Suprapubic skin (tissue), 4 donors: Measurements from ENCODE around the gene MAPRE3. TPM values are rescaled to one million over a fixed set of nuclear protein-coding genes. Genes with fewer than 3 reads are reported as not detected.
A peak's percentile ranks its signal among the peaks of the same experiment; 100 is the strongest.

Experiments
- DNase-seq, 2 donors: peaks; one replicate each; pipeline ENCODE4 v3.0.0-alpha.2; 2019; ENCODE audit warnings: low spot score in 2 of 2
- H3K27ac ChIP-seq: fragments of 200-600 bp; sonication (generic); one replicate; pipeline ENCODE4 v1.5.1; 2019
- H3K27me3 ChIP-seq: fragments of 200-600 bp; sonication (generic); one replicate; pipeline ENCODE4 v1.5.1; 2019
- H3K36me3 ChIP-seq: fragments of 200-600 bp; sonication (generic); one replicate; pipeline ENCODE4 v1.5.1; 2019
- H3K4me1 ChIP-seq: fragments of 200-600 bp; sonication (generic); one replicate; pipeline ENCODE4 v1.5.1; 2019
- H3K4me3 ChIP-seq: fragments of 200-600 bp; sonication (generic); one replicate; pipeline ENCODE4 v1.5.1; 2019; ENCODE audit warnings: mild to moderate bottlenecking
- H3K9me3 ChIP-seq: fragments of 200-600 bp; sonication (generic); one replicate; pipeline ENCODE4 v1.5.1; 2019
- CTCF ChIP-seq, 2 donors: fragments of 200-600 bp in 1 of 2; fragments of 450-650 bp in 1 of 2; sonication (generic) in 1 of 2; IDR thresholded peaks; one replicate each; pipeline ENCODE4 v1.5.1; 2016 to 2019; ENCODE audit warnings: antibody characterized with exemption in 2 of 2, mild to moderate bottlenecking in 1 of 2, moderate library complexity in 1 of 2
- EP300 ChIP-seq: sonication (generic); formaldehyde crosslinking; IDR thresholded peaks from one replicate; pipeline ENCODE4 v1.6.1; 2017; ENCODE audit warnings: antibody characterized with exemption
- POLR2A ChIP-seq, 2 donors: fragments of 450-650 bp; IDR thresholded peaks; one replicate each; pipeline ENCODE4 v1.6.1; 2017; ENCODE audit warnings: antibody characterized with exemption in 2 of 2, mild to moderate bottlenecking in 2 of 2, moderate library complexity in 2 of 2
- POLR2AphosphoS5 ChIP-seq, 3 donors: sonication (generic); formaldehyde crosslinking; IDR thresholded peaks; one replicate each; pipeline ENCODE4 v1.6.1; 2017; ENCODE audit warnings: antibody characterized with exemption in 3 of 3
- WGBS: methylation state at CpG from one replicate; pipeline ENCODE4 v1.1.5; 2018; 5-methylcytosine and 5-hydroxymethylcytosine counted together
- total RNA-seq, 4 donors: library from RNA; depleted of rRNA; stranded (reverse); fragments of >200 nt; gene quantifications; one replicate each; pipeline ENCODE4 v1.1.0, GENCODE V29; 2016

Gene MAPRE3
- total RNA-seq, 4 donors from 2014 or later, result 29.5 to 57.5 (median 34.0) TPM

GRCh38 chr2:26970928-26971627, 641 bp downstream of the MAPRE3 start:
- no peak for TF ChIP-seq POLR2A (IDR thresholded peaks at IDR 0.05)
- no peak for TF ChIP-seq CTCF (IDR thresholded peaks at IDR 0.05)
- no peak for TF ChIP-seq POLR2AphosphoS5 (IDR thresholded peaks at IDR 0.05)
- no peak for TF ChIP-seq EP300
- DNase-seq, result peak in 1 of 2 donors; percentile 65
- H3K4me3 ChIP-seq, result peak overlapping the region; percentile 85
- peaks cover 38% of the 10 kb centered on the region for H3K4me1 ChIP-seq
- WGBS, result 4% methylated on average over 34 of the region's 34 CpGs
- no peaks in the 10 kb centered on the region for H3K36me3 ChIP-seq
- H3K27ac ChIP-seq, result peak overlapping the region; percentile 82
- no peaks in the 10 kb centered on the region for H3K9me3 ChIP-seq
- no peaks in the 10 kb centered on the region for H3K27me3 ChIP-seq

GRCh38 chr2:26971911-26972786, 1.7 kb downstream of the MAPRE3 start:
- peak in 1 of 2 donors; percentile 62 for DNase-seq

DNA sequence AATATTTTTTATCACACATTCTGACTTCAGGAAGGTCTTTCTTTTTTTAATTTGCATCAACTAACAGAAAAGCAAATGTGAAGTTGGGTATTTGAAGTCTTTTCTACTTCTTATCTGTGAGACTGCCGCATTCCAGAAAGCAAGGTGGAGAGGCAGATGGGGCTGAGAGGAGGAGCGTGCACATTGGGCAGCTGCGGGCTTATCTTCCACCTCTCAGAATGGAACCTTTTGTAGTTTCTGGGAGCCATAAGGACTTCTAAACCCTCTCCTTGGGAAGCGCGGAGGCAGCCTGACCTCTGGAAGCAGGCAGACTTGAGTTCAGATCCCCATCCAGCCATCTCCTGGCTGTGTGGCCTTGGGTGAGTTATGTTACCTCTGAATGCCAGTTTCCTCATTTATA, 3.9 kb downstream of the MAPRE3 start:
- no peaks in the 10 kb centered on the region for H3K36me3 ChIP-seq
- H3K9me3 ChIP-seq, result no peaks in the 10 kb centered on the region
- 87% methylated on average over 5 of the region's 5 CpGs for WGBS
- H3K4me3 ChIP-seq, result no peak overlapping the region
- peaks cover 43% of the 10 kb centered on the region for H3K4me1 ChIP-seq
- DNase-seq, result no peak
- TF ChIP-seq POLR2A (IDR thresholded peaks at IDR 0.05), result no peak
- no peak for TF ChIP-seq CTCF (IDR thresholded peaks at IDR 0.05)
- no peak for TF ChIP-seq POLR2AphosphoS5 (IDR thresholded peaks at IDR 0.05)
- TF ChIP-seq EP300, result no peak
- H3K27ac ChIP-seq, result no peak overlapping the region
- no peaks in the 10 kb centered on the region for H3K27me3 ChIP-seq

More at GRCh38 chr2:26971911-26972786, 1.7 kb downstream of the MAPRE3 start:
- Histone ChIP-seq H3K9me3 (no peaks in the 10 kb centered on the region), H3K4me1 (peaks cover 38% of the 10 kb centered on the region), H3K4me3 (peak overlapping the region; percentile 85), H3K27ac (peak overlapping the region; percentile 82), H3K36me3 (no peaks in the 10 kb centered on the region), H3K27me3 (no peaks in the 10 kb centered on the region)
- no peak for TF ChIP-seq POLR2AphosphoS5 (IDR thresholded peaks at IDR 0.05)
- no peak for TF ChIP-seq CTCF (IDR thresholded peaks at IDR 0.05)
- no peak for TF ChIP-seq POLR2A (IDR thresholded peaks at IDR 0.05)
- no peak for TF ChIP-seq EP300
- WGBS, result 41% methylated on average over 9 of the region's 9 CpGs

- Histone ChIP-seq H3K9me3 (no peaks in the 10 kb centered on the region), H3K27ac (no peak overlapping the region), H3K4me1 (peaks cover 38% of the 10 kb centered on the region), H3K36me3 (no peaks in the 10 kb centered on the region), H3K27me3 (no peaks in the 10 kb centered on the region), H3K4me3 (no peak overlapping the region)
- 67% methylated on average over 2 of the region's 2 CpGs for WGBS
- no peak for DNase-seq
- no peak for TF ChIP-seq POLR2AphosphoS5 (IDR thresholded peaks at IDR 0.05)
- no peak for TF ChIP-seq POLR2A (IDR thresholded peaks at IDR 0.05)
- no peak for TF ChIP-seq EP300
These were observed 4.7 kb downstream of the MAPRE3 start for GRCh38 chr2:26975102-26975501.

- no peak overlapping the region for H3K4me3 ChIP-seq
- no peak for DNase-seq
- H3K4me1 ChIP-seq, result peaks cover 36% of the 10 kb centered on the region
- no peaks in the 10 kb centered on the region for H3K9me3 ChIP-seq
- no peaks in the 10 kb centered on the region for H3K36me3 ChIP-seq
- TF ChIP-seq POLR2A (IDR thresholded peaks at IDR 0.05) (no peak), CTCF (IDR thresholded peaks at IDR 0.05) (no peak), POLR2AphosphoS5 (IDR thresholded peaks at IDR 0.05) (no peak), EP300 (no peak)
- no peaks in the 10 kb centered on the region for H3K27me3 ChIP-seq
- 33% methylated on average over 1 of the region's 1 CpG for WGBS
- H3K27ac ChIP-seq, result no peak overlapping the region
These were observed 5.2 kb downstream of the MAPRE3 start for GRCh38 chr2:26975656-26976055.
